GM21526 (cell line): ENCODE results near the gene CSKMT.
"Not testable (repeated sequence)": the region's sequence is repeated elsewhere in the genome, so short reads cannot be mapped to it uniquely, and the experiment has no call there.

ENCODE experiments used
- ATAC-seq: cut with Tn5 transposase; IDR thresholded peaks from one replicate; pipeline ENCODE4 v1.9.1; 2021; ENCODE audit warnings: moderate library complexity; ENCODE audit not compliant: unreplicated experiment, low FRiP score

CSKMT gene

GRCh38 chr11:62682518-62682917 is 17.4 kb downstream of the CSKMT start:
- no peak for ATAC-seq

DNA sequence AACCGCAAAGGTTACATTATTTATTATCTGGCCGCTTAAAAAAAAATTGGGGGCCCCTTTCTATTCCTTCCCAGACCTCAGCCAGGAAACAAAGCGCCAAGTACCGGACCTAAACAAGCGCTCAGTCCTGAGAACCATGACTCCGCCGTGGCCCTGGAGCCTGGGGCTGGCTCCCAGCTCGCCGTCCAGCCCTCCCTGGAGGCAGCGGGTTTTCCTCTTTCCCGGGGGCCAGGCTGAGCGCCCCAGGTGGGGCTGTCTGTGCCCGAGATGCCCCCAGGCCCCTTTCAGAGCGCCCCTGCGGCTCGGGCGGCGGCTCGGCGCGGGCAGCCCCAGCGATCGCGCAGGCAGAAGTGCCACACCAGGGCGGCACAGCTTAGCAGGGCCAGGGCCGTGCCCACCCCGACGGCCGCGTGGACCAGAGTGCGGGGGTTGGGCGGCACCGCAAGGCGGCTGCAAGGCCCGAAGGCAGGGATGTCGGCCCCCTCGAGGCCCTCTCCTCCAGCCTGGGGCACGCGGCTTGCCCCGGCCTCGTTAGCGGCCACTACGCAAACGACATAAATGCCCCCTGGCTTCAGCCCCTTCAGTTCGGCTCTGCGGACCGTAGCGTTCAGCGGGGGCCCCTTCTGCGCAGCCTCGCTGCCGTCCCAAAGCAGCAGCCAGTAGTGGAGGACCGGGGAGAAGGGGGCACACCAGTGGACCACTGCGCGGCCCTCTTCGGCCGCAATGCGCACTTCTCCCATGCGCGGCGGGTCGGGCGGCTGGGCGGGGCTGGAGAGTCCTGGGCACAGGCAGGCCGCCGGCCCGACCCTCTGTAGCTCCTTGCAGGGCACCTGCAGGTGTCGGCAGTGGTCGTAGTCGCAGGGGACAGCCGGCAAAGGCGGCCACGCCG is 22.6 kb downstream of the CSKMT start:
- ATAC-seq, result no peak

DNA sequence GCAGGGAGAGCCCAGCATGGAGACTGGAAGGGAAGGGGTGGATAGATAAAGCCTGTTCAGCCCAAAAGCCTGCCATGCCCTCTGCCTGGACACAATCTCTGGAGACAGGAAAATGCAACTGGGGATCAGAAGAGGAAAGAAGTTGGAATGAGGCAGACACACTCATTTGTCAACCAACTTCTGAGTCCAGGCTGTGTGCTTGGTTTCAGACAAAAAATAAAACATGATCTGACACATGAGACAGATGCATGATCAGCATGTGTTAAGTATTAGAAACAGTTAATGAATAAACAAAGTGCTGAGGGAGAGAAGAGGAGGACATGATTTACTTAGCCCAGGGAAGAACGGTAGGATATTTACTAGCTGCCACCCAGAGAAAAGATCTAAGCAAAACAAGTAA is 23.4 kb downstream of the CSKMT start:
- no peak for ATAC-seq

DNA sequence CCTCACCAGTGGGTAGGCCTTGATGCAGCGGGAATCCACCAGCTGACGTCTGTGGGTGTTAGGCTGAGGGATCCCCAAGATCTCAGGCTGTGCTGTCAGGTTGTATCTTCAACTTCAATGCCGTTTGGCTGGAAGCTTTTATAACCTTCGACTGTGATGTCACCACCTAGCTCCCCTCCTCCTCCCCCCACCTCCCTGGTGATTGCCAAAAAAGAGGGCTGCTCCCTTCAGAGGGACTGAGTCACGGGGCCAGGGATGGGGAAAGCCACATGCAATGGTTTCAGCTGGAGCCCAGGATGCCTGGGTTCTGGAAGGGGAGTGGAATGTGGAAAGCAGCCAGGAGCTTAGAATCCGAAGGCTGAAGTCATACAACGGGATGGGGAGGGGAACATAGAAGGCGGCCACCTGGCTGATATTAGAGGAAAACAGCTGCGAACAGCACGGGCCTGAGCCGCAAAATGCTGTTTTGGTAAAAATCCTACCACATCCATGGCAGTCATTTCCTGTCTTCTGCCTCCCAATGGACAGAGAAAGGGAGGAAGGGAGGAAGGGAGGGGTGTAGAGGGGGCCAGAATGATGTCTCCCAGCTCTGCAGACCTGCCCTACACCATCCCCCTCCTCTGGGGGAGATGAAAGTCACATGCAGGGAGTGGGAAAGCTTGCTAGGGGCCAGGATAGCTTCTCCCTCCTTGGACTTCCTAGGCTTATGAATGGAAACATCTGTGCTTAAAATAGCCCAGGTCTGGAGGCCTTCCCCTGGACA is 24.5 kb downstream of the CSKMT start, which contains the start of gene LRRN4CL:
LRRN4CL (minus strand) TSS at position 110 of the 763 bp plus-strand sequence. CDS start 1,022 bp downstream, outside the sequence.
- ATAC-seq, result no peak

- not testable (repeated sequence) for ATAC-seq
These were observed 28.5 kb downstream of the CSKMT start for GRCh38 chr11:62693624-62694023.

DNA sequence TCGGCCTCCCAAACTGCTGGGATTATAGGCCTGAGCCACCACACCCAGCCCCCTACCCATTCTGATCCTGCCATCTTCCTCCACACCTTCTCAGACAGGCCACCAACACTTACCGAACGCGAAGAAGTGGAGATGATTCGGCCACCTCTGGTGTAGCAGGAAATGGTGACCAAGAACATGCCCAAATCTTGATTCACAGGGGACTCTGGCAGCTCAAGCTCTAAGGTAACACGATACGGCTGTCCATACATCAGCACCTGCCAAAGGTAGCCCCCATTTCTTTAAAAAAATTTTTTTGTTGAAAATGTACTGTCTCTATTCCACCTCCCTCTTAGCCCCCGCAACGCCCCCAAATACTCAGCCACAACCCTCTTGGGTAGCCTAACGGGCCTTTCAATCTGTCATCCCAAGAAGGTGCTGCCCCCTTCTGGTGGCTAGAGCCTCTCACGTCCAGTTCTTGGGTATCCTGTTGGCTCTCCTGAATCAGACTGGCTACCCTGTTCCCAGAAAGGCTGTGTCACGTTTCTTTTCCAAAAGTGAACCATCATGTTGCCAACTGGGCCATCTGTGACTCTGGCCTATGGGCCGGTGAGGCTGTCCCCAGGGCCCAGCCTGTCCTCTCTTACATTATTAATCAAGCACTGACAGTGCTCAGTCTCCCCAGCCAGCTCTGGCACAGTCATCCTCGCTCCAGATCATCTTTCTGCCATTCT is 29.5 kb downstream of the CSKMT start:
- no peak for ATAC-seq

DNA sequence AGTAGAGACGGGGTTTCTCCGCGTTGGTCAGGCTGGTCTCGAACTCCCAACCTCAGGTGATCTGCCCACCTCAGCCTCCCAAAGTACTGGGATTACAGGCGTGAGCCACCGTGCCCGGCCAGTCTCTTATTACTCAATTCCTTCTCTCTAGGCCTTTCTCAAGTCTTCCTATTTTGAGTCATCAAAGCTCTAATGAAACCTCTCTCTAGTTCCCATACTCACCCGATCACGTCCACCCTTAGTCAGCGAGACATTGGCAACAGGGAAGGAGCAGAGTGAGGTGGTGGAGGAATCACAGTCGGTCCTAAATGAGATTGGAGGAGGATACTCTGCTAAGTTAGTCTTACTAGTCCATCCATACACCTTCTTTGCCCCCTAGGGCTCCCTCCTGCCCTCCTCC is 37.1 kb downstream of the CSKMT start:
- ATAC-seq, result no peak

- ATAC-seq, result not testable (repeated sequence)
These were observed 38.8 kb downstream of the CSKMT start for GRCh38 chr11:62703921-62704320.

DNA sequence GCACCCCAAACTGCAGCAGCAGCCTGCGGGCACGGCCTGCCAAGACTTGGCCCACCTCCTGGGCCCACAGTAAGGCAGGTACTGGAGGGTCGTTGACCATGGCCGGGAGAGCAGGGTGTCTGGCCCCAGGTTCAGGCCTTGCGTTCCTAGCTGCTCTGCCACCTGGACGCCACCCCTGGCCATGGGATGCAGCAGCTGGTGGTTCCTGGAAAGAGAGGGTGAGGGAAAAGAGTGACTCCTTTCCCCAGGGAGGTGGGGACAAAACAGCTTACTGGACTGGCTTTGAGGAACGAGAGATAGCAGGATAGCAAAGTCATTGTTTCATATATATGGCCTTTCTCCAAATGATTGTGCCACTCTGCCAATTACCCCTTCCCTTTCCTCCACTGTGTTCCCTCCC is 40.3 kb downstream of the CSKMT start:
- ATAC-seq, result no peak

DNA sequence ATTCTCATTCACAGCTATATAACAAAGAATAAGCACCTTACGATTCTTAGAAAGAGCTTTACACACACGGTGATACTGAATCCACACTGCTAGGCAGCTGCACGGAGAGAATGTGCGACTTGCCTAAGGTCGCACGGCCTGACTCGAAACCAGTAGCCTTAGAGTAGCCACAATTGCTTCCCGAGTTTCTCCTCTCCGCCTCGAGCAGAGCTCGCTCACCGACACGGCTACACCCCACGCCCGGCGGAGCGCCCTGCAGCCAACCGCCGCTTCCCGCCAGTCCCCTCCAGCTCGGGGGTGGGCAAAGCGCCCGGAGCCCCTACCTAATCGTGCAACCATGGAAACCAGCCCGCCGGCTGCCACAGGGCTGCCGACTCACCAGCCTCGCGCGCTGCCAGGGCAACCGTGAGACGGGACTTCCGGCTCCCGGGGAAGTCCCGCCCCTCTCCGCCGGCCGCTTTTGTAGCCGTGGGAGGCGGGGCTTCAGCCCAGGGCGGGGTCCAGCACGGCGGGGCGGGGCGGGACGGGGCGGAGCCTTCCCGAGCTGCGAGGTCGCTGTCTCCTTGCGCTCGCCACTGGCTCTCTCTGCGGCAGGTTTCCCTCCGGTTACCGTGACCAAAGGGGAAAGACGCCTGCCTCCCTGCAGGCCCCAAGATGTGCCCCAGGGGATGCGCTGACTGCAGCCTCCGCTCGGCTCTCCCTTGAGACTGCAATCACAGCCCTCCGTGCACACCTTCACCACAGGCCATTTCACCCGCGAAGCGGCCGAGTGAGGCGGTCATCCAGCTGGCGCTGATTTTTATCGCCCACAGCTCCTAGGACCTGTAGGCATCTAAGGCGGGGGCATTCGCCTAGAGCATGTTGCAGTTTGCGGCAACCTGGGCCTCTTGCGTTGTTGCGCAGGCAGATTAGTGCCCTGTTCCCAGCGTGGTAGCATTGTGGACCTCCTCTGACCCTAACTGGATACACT is 41.1 kb downstream of the CSKMT start:
- peak; percentile 43 for ATAC-seq

DNA sequence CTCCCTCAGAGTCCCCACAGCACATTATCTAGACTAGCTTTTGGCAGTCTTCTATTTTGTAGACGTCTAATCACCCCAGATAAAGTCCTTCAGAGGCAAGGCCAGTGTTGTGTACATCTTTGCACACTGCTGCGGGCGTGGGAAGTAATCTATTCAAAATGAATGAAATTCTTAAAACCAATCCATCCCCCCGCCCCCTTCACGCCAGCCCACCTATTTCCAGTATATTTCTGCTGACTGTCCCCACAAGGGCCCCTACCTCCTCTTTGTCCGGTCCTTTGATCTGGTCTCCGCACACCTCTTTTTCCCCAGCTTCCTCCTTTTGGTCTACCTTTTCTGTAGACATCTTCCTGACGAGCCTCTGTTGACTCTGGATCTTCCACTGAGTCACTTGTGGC is 41.7 kb downstream of the CSKMT start:
- no peak for ATAC-seq

DNA sequence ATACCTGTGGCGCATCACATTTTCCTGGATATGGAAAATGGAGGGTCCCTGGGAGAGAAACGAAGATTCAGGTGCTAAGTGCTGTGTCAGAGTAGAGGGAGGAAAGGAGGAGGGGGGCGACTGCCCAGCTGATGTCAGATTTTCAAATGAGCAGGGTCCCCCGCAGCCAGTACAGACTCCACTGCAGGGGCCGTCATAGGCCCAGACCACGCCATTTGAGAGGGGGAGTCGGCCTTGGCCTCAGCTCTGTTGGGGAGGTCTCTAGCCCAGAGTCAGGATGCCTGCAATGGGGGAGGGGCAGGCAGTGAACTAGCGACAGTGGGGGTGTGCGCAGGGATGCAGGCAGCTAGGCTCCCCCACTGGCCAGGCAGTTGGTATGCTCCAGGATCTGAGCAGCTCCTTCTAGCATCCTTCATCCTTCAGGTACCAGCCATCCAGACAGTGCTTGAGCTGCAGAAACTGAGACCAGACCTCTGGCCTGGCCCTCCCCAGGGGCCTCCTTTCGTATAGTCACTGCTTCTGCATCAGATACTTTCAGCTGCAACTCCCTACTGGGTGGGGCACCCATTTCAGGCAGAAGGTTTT is 42.3 kb downstream of the CSKMT start, which contains the start of the genes BSCL2 and GNG3:
BSCL2 (minus strand) TSS at position 148 of the 585 bp plus-strand sequence. CDS start 229 bp downstream, outside the sequence.
GNG3 (plus strand) TSS at position 400 of the 585 bp plus-strand sequence. CDS start 620 bp downstream, outside the sequence.
- ATAC-seq, result no peak

- ATAC-seq, result no peak
These were observed 43.3 kb downstream of the CSKMT start for GRCh38 chr11:62708392-62708791.

DNA sequence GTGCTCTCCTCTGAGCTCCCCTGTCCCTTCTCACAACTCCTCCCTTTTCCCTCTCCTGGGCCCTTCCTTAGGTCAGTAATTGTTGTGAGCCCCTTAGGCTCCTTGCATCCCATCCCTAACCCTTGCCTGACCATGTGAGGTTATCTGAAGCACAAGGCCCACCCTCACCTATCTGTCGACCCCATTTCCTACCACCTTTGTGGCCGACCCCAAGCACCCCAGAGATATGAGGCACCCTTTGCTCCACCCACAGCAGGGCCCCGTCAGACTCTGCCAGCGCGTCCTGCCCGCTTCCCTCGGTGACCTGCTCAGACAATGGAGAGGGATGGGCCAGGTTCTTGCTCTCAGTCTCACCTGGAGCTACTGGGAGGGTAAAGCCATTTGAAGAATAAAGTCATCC is 43.7 kb downstream of the CSKMT start:
- peak; percentile 1 for ATAC-seq

DNA sequence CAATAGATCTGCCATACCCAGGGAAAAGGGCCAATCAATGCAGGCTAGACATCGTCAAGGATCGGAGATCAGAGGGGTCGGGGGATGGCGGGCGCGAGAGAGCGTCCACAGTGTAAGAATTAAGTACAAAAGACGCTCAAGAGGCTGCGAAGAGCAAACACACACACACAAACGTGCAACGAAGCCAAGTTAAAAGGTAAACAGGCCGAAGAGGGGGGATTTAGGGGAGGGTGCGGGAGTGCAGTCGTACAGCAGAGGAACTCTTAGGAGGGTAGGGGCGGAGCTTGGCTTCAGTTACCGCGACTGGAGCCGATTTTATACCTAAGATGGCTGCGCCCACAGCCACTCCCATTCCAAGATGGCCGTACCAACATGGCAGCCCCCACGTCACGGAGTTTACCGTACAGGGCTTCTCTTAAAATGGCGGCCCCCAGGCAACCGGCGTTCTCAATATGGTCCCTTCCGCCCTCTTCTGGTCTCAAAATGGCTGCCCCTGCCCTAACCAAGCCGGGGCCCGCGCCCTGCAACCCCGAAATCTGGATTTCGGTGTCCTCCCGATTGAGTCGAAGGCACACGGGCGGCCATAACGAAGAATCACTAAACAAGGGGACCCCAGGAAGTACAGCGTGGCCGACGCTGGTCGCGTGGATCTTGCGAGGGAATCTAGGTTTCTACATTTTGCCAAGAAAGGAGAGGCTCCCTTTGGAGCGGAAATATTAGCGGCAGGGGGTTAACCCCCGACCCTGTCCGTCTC is 44.3 kb downstream of the CSKMT start:
- ATAC-seq, result peak; percentile 57

DNA sequence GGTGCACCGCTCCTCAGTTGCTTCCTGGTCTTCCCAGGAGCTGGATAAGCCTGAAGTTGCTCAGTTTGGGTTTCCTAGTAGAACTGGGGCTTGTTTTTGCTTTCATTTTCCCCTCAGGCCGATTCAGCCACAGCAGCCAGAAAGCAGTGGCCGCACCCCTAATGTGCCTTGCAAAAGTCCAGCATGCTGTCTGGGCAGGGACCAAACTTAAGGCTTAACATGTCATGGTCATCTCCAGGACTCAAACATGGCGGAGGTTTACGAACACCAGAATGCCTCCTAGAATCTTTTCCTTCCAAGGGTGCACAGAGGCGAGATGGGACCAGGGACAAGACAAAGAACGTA is 44.9 kb downstream of the CSKMT start:
- ATAC-seq, result no peak

GRCh38 chr11:62712276-62712812 is 47.2 kb downstream of the CSKMT start:
- ATAC-seq, result no peak

DNA sequence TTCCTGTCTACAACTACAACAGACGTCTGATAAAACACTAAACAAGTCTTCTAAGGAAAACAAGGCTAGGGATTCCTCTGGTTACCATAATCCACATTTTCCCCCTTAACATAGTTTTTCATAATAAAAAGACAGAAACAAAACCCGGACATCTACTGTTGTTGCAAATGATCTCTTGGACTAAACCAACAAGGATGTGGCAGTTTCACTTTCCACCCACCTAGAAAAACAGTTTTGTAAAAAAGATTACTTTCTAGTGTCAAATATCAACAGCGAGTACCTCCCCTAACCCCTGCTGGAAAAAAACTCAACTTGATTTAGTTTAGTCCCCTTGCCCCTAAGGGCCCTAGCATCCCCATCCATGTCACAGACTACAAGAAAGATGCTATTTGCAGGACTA is 47.7 kb downstream of the CSKMT start:
- no peak for ATAC-seq
